Upper lobe of left lung (tissue), 4 donors: ENCODE data around the gene SEMA5A.

ENCODE experiments used
- CTCF ChIP-seq, 6 experiments: fragments of 450-650 bp in 4 of 6; fragments of 200-600 bp in 2 of 6; sonication (generic) in 2 of 6; IDR thresholded peaks; one replicate each; pipeline ENCODE4 v1.5.1; 2016 to 2019; ENCODE audit warnings: antibody characterized with exemption in 6 of 6
- EP300 ChIP-seq, 4 donors: sonication (generic); formaldehyde crosslinking; IDR thresholded peaks; one replicate each; pipeline ENCODE4 v1.5.1; 2017; ENCODE audit warnings: antibody characterized with exemption in 4 of 4, control low read depth in 2 of 4

DNA sequence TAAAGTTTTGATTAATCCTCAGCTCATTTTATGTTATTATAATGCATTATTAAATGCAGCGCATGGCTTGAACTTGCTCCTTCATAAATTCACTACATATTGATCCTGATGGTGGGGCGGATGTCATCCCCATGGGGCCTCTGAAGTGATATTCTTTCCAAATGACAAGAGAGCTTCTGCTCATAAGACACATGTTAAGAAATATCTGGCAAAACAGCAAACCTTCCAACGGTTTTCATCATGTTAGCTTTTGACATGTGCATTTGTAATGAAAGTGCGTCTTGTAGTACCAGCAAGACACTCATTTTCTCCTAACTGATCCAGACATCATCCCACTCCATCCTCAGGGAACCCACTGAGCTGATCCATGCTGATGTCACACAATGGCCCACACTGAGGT, 45.7 kb downstream of the SEMA5A start:
- TF ChIP-seq CTCF (IDR thresholded peaks at IDR 0.05) = no peak
- no peak for TF ChIP-seq EP300 (IDR thresholded peaks at IDR 0.05)
